HG03469 (cell line): Measurements from ENCODE around the gene NAXE.

ENCODE experiments used
- ATAC-seq: cut with Tn5 transposase; IDR thresholded peaks from one replicate; pipeline ENCODE4 v1.9.1; 2021; ENCODE audit warnings: mild to moderate bottlenecking, moderate library complexity, moderate number of reproducible peaks; ENCODE audit not compliant: unreplicated experiment

Gene NAXE

DNA sequence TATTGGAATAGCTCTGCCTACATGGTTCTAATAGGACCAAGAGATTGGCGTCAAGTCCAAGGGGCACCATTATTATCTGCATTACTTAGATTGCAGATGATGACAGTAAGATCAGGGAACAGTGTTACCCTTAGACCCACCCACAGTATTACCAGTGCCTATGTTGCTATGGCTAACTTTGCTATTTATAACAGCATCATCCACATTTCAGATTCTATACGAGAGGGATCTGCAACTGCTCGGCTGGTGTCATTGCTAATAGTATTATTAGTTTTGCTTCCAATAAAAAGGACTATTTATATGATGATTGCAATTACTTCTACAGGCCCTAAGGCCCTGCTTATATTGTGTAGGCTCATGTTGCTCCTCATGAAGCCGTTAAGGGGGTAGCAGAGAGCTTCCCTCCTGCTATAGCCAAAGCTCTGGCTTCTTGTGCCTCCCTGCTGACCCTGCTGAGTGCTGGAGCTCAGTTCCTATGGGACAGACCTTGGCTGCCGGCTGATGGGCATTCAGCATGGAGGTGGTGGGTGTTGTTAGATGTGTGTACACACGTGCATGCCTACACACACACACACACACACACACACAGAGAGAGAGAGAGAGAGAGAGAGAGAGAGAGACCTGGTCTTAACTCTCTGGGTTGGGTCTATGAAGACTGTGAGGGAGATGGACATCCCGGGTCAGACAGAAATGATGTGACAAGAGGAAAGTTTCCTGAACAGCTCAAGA, 51.6 kb downstream of the NAXE start:
- no peak for ATAC-seq

DNA sequence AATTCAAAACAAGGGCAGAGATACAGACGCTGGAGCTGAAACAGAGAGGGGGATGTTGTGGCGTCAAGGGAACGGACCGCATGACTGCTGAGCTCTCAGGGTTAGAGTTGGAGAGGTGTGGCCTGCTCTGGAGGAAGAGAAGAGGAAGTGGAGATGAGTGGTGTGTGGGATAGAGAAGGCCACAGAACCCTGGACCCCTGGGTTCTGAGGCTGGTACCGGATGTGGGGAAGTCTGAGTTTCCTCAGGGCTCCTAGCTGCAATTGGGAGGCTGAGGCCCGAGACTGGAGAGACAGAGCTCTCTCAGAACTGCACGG, 52.2 kb downstream of the NAXE start:
- ATAC-seq, result no peak
